HG02852 (cell line): Measurements from ENCODE around the gene AMBP.

Experiments used
- ATAC-seq: cut with Tn5 transposase; IDR thresholded peaks from one replicate; pipeline ENCODE4 v1.9.1; 2021; ENCODE audit warnings: mild to moderate bottlenecking, moderate library complexity; ENCODE audit not compliant: unreplicated experiment

Gene AMBP

GRCh38 chr9:114033397-114034103 is 44.5 kb downstream of the AMBP start:
- no peak for ATAC-seq

- ATAC-seq, result no peak
These were observed 45.9 kb downstream of the AMBP start for GRCh38 chr9:114031948-114032840.

- no peak for ATAC-seq
These were observed 47.0 kb downstream of the AMBP start for GRCh38 chr9:114031037-114031630.

GRCh38 chr9:114030364-114030763 is 47.7 kb downstream of the AMBP start:
- no peak for ATAC-seq

GRCh38 chr9:114029311-114030170 is 48.6 kb downstream of the AMBP start:
- ATAC-seq, result no peak

- no peak for ATAC-seq
These were observed 49.5 kb downstream of the AMBP start for GRCh38 chr9:114028646-114029045.

GRCh38 chr9:114027863-114028465 is 50.1 kb downstream of the AMBP start:
- ATAC-seq, result no peak

- ATAC-seq, result no peak
These were observed 50.8 kb downstream of the AMBP start for GRCh38 chr9:114027159-114027862.

- no peak for ATAC-seq
These were observed 51.8 kb downstream of the AMBP start for GRCh38 chr9:114026335-114026734.

- no peak for ATAC-seq
These were observed 52.3 kb downstream of the AMBP start for GRCh38 chr9:114025760-114026159.

- ATAC-seq, result no peak
These were observed 52.8 kb downstream of the AMBP start for GRCh38 chr9:114025196-114025753.

- no peak for ATAC-seq
These were observed 54.1 kb downstream of the AMBP start for GRCh38 chr9:114023961-114024360.

- ATAC-seq, result no peak
These were observed 56.5 kb downstream of the AMBP start for GRCh38 chr9:114021578-114021977.

- no peak for ATAC-seq
These were observed 60.1 kb downstream of the AMBP start for GRCh38 chr9:114017741-114018715.

GRCh38 chr9:114016629-114017423 is 61.3 kb downstream of the AMBP start:
- ATAC-seq, result no peak

- ATAC-seq, result no peak
These were observed 62.0 kb downstream of the AMBP start for GRCh38 chr9:114016101-114016500.

- no peak for ATAC-seq
These were observed 62.5 kb downstream of the AMBP start for GRCh38 chr9:114015607-114016006.
